Ishikawa (cell line): ENCODE results near the gene RSPH3.

Experiments
- FOXM1 ChIP-seq: IDR thresholded peaks from 2 replicates; pipeline ENCODE4 v1.6.1; 2012; ENCODE audit warnings: low read depth, borderline replicate concordance
- MAX ChIP-seq: IDR thresholded peaks from 2 replicates; pipeline ENCODE4 v1.6.1; 2012
- TAF1 ChIP-seq: IDR thresholded peaks from 2 replicates; pipeline ENCODE4 v1.6.1; 2012; ENCODE audit warnings: low read depth, mild to moderate bottlenecking

GRCh38 chr6:158958504-158959386, 41.3 kb downstream of the RSPH3 start:
- TF ChIP-seq MAX (no peak), FOXM1 (no peak), TAF1 (no peak)
